Measurements from ENCODE around the gene MED13L.

- no peak for TF ChIP-seq YY1 (IDR thresholded peaks at IDR 0.05; ENCODE audit: insufficient read depth, insufficient read length)
- TF ChIP-seq SUZ12 (IDR thresholded peaks at IDR 0.05; ENCODE audit: extremely low read depth, insufficient read depth, insufficient read length), result no peak
These were observed 207.0 kb downstream of the MED13L start for GRCh38 chr12:116070444-116070843.

All from NT2/D1 (cell line).